NCI-H1417 (cell line): Measurements from ENCODE around the gene VASN.
A peak's percentile ranks its signal among the peaks of the same experiment; 100 is the strongest.
"Not testable (repeated sequence)": the region's sequence is repeated elsewhere in the genome, so short reads cannot be mapped to it uniquely, and the experiment has no call there.

Experiments
- DNase-seq, 3 experiments: peaks; one replicate each; lab custom pipeline; 2025; lab: John Stamatoyannopoulos, UW

Gene VASN

DNA sequence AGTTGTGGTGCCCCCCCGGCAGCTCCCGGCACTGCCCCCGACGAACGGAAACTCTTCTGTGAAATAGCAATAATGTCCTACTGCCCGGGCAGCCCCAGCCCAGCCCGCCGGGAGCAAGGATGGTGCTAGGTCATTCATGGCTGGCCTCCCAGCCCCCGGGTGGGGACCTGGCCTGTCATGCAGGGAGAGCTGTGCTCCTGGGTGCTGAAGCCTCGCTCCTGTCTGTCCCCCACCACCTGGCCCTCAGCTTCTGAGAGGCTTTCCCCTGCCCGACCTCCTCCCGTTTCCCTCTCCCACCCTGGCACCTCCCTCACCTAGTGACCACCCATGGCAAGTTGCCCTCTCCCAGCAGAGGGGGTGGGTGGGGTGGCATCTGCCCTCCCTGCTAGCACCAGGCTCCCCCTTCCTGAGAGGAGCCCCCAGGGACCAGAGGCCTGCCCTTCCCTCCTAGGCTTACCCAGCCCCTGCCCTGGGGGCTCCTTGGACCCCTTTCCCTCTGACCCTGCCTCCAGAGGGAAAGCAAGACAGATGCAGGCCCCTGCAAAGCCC is 34.0 kb upstream of the VASN start:
- no peak for DNase-seq

DNA sequence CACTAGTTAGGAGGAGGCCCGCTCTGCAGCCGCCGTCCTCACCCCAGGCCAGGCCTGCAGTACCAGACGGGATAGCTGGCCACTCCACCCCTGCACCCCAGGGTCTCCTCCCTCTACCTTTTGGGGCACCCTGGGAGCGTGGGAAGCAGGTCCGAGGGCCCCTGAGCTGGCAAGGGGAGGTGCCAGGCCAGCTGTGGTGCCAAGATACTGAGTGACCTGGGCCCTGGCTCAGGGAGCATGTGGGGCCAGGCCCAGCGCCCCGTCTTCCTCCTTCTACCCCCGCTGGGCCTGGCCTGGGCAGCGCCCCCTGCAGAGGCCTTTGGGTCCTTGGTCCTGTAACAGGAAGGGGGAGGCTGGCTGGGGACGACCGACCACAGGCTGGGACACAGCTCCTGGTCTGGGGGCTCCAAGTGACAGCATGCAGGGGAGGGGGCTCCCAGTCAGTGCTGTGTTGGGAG is 33.5 kb upstream of the VASN start:
- no peak for DNase-seq

DNA sequence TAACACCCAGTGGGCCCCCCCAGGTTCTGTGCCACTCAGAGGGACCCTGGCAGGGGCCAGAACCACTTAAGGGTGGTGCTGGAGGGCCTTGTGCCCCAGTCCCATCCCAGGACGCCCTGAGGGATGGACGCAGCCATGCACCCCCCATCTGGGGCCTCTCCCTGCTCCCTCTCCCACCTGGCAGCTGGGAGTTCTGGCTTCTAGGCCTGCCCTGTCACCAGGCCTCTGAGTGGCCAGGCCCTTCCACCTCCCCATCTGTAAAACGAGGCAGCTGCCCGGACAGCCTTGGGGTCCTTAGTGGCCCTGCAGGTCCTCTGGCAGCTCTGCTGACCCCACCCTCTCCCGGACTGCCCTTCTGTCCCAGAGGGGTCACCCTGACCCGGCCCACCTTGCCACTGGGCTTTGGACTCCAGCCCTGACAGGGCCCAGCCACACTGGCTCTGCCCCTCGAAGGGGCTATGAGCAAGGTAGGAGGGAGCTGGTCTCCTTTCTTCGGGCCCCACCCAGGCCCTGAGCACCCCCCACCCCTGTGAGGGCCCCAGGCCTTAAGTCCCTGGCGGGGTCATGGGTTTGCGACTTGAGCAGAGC is 32.8 kb upstream of the VASN start:
- DNase-seq: no peak

DNA sequence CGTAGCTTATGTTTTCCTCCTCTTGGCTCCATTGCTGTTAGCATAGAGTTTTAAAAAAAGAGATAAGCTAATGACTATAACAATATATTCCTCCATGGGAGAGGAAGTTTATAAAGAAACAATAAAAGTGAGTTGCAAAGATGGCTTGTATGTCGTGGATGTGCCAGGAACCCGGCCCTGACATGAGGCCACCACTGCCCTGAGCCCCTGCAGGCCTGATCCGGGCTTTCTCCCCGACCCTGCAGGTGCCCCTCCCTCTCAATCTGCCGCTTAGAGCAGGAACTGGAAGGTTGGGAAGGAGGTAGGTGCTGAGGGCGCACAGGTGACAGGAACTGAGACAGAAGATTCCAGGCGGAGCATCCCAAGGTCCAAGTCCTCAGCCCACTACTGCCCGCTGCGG is 32.2 kb upstream of the VASN start:
- no peak for DNase-seq

DNA sequence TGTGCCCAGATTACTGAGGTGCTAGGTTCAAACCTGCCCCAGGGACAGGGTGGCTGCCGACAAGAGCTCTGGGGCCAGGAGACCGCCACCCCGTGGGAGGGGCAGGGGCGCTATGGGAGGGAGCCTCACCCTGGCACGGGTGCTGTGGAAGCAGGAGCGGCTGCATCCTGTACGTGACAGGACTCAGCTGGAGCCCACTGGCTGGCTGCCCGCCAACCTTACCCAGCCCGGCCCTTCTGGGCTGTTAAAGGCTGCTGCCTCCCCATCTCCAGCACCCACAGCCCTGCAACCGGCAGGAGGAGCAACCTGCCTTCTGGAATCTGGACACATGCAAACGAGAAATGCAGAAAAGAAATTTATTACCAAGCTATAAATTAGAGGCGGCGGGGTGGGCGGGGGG is 31.7 kb upstream of the VASN start:
- peak; percentile 2 to 67 (median 42) for DNase-seq

DNA sequence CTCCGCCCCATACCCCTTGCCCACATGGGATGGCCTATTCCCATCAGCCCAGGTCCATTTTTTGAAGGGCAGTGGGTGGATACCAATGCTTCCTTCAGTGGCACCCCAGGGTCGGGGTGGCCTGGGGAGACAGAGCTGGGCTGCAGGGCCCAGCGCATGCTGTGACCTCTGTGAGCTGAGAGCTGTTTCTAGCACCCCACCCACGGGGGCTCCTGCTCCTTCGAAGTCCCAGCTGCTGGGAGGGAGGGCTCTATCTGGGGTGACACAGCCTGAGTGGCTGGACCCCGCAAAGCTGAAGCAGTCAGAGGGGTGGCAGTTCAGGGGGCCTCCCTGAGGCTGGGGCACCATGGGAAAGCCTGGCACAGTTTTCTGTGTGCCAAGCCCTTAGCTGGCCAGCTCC is 31.2 kb upstream of the VASN start:
- no peak for DNase-seq

DNA sequence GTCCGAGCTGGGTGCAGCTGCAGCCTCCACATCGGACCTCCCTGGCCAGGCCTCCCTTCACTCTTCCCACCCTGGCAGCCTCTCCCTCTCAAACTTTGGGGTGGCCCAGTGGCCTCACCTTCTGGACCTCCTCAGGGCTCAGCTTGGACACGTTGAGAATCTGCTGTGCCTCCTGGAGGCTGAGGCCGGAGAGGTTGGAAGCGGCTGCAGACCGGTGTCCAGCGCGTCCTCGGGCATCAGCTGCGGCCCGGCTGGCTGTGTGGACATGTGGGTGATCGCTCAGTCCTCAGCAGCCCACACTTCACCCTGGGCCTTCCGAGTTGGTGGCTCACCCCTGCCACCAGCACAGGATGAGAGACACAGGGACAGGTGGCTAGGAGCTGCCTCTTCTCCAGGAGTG is 30.4 kb upstream of the VASN start:
- DNase-seq: no peak

DNA sequence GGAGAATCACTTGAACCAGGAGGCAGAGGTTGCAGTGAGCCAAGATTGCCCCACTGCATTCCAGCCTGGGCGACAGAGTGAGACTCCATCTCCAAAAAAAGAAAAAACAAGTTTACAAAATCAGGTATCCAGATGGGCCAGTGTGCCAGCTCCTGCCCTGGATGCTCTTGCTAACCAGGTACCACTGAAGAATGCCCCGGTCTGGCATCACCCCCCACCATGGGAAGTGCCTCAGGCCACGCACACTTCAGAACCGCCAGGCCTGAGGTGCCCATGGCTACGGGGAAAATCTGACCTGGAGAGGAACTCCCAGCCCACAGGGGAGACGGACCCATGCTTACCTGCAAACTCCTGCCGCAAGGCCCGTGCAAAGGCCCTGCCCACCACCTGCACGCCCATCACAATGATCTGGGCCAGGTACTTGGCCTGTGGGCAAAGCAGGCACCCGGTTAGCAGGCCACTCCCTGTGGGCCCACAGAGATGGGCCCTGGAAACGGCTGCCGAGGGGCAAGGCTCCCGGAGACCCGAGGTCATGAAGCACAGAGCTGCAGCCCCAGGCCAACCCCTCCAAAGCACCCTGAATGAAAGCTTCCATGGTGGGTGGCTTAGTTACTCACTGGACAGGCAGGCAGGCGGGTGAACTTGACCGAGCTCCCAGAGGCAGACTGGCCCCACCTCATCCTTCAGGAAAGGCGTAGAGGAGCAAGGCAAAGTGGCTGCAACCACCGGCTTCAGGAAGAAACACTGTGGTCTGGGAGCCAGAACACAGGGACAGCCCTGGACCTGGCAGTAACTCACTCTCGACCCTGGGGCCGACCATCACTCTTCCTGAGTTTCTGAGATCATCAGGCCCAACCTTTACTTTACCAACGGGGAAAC is 28.5 kb upstream of the VASN start:
- DNase-seq: no peak

DNA sequence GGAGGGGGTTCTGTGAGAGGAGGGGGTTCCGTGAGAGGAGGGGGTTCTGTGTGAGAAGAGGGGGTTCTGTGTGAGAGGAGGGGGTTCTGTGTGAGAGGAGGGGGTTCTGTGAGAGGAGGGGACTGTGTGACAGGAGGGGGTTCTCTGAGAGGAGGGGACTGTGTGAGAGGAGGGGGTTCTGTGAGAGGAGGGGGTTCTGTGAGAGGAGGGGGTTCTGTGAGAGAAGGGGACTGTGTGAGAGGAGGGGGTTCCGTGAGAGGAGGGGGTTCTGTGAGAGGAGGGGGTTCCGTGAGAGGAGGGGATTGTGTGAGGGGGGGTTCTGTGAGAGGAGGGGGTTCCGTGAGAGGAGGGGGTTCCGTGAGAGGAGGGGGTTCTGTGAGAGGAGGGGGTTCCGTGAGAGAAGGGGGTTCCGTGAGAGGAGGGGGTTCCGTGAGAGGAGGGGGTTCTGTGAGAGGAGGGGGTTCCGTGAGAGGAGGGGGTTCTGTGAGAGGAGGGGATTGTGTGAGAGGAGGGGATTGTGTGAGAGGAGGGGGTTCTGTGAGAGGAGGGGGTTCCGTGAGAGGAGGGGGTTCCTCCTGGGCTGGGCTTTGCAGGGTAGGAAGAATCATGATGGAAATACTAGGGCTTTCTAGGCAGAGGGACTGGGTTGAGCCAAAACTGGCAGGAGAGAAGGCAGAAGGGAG is 27.2 kb upstream of the VASN start:
- DNase-seq: not testable (repeated sequence)

DNA sequence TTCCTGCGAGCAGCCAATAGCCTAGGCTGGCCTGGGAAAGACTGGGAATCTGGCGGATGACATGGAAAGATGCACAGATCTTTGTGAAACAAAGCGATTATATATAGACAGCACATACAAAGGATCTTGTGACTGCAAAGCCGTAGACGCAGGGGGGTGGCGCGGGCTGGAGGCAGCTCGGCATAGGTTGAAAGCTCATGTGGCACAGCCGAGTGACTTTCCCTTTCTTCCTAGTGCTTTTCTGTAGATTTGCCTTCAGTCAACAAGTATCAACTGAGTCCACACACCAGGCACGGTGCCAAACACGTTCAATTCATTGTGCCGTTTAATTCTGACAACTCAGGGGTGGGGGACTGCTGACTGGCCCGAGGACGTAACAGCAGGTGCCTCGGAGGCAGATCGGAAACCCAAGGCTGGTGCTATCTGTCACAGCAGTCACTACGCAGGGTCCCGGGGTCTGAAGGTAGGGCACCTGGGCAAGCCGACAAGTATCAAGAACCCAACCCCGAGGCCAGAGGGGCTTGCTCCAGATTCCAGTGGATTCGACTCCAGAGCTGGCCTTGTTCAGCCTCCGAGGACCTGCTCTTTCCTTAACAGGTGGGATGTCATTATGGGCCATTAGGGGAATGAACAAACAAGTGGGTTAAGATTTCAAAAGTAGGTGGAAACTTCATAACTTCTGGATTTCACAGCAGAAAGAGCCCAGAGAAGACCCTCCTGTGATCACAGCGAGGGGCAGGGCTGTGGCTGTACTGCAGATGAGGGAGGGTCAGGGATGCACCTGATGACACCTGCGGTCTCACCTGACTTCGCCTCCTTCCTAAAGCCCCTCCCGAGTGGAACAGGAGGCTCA is 26.4 kb upstream of the VASN start:
- peak; percentile 43 to 93 (median 77) for DNase-seq

DNA sequence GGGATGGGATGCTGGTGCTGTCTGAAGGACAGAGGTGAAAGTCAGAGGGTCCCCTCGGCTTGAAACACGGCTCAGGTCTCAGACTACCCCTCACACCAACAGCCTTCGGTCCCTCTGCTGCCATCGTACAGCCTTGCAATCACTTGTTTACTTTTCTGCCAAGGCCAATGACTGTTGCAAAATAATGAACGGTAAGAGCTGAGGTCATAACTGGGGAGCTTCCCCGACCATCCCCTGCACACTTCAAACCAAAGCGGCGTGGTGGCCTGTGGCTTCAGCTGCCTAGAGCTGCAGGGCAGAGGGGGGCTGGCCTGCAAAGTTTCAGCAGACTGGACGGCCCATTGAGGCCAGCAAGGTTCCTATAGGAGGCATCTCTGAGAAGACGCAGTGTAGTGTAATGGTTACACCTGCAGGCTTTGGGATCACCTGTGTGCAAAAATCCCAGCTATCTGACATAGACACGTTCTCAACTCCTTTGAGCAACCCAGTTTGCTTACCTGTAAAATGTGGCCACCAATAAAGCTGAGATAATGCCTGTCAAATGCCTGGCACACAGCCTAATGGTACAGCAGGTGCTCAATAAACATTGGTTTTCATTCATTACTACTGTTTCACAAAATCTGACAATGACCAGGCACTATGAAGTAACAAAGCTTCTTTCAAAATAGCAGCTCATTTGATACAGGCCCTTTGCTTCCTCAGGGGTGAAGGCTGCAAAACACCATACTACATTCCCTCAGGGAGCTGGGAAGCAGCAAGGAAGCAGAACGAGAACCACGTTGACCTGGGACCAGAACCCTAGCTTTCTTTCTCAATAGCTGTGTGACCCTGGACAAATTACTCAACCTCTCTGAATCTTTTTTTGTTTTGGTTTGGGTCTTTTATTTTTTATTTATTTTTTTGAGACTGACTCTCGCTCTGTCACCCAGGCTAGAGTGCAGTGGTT is 25.5 kb upstream of the VASN start:
- peak in 1 of 3 experiments; percentile 50 for DNase-seq

DNA sequence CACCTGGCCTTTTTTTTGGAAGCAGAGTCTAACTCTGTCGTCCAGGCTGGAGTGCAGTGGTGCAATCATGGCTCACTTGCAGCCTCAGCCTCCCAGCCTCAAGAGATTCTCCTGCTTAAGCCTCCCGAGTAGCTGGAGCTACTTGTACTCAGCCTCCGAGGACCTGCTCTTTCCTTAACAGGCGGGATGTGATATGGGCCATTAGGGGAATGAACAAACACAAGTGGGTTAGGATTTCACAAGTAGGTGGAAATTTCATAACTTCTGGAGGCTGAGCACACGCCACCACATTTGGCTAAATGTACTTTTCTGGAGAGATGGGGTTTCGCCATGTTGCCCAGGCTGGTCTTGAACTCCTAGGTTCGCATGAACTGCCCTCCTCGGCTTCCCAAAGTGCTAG is 24.6 kb upstream of the VASN start:
- no peak for DNase-seq

DNA sequence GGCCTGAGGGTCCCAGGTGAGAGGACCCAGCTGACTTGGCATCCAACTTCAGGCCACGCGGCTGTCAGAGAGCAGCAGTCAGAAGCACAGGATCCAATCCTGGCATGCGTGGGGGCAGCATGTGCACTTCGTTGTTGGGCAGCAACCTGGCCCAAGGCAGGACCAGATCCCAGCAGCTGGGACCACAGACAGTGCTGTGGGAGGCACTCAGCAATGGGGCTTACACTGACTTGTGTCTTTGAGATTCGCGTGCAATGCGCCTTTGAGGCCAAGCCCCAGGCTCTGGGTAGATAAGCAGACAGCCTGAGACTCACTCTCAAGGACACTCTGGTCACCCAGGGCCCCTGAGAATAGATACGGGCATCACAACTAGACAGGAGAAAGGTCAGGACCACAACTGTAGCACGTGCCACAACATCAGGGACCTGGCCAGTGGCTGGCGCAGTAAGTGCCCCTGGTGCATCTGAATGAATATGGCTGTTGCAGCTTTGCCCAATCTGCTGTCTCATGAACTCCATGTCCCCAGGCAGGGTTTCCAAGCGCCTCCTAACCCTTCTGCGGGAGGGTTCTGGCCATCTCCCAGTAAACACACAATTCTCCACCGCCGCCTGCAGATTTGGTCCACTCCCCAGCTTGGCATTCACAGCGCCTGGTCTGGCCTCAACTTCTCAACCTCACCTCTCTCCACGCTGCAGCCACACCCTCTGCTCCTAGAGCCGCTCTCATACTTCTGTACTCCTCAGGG is 23.7 kb upstream of the VASN start:
- DNase-seq: no peak

DNA sequence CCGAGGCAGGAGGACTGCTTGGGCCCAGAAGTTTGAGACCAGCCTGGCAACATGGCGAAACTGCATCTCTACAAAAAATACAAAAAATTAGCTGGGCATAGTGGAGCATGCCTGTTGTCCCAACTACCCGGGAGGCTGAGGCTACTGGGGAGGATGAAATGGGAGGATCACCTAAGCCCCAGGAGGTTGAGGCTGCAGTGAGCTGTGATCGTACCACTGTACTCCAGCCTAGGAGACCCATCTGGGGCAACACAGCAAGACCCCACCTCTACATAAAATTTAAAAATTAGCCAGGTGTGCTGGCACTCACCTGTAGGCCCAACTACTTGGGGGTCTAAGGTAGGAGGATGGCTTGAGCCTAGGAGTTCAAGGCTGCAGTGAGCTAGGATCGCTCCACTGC is 22.3 kb upstream of the VASN start:
- no peak for DNase-seq

DNA sequence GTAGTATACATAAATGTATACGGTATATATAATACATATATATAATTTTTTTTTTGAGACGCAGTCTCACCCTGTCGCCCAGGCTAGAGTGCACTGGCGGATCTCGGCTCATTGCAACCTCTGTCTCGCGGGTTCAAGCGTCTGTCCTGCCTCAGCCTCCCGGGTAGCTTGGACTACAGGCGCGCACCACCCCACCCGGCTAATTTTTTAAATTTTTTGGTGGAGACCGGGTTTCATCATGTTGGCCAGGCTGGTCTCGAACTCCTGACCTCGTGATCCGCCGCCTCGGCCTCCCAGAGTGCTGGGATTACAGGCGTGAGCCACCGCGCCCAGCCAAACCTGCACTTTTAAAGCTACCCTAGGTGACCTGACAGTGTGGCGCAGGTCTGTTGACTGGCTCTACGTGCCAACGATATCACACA is 21.3 kb upstream of the VASN start:
- DNase-seq: no peak

DNA sequence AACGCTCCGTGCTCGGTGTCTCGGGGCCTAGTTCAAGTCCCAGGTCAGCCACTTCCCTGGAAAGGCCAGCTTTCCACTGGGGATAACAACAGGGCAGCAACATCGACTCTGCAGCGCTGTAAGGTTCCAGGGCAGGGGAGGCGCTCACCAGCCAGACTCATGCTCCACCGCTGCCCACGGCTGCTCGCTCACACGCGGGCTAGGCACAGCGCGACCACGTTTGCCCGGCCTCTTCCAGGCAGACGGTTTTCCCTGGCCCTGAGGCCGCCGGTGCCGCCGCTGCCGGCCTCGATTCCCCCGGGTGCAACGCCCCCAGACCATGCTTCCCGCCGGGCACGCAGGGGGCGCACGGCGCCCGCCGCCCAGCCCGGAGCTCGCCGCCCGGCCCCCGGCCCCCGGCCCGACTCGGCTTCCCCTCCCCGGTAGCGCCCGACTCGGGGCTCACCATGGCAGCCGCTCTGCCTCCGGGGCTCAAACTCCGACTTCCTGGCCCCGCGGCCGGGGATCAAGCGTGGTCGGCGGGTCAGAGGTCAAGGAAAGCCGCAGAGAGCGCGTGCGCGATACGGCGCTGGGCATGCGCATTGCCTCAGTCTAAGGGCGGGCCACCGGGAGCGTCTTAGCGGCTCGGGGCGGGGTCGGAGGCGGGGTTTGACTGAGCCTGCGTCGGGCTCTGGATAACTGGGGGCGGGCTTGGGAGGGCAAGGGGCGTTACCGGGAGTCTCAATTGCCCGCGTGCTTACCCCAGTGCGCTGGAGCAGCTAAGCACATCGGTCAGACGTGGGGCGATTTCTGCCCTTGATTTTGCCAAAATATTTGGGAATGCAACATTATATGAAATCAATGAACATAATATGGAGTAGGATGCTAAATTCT is 20.6 kb upstream of the VASN start, which contains the start of gene PAM16:
Gene PAM16, minus strand, starts transcription at position 535 of the 873 bp plus-strand sequence. Its CDS starts 87 bp downstream, at position 448.
- DNase-seq: peak; percentile 88 to 97 (median 95)

DNA sequence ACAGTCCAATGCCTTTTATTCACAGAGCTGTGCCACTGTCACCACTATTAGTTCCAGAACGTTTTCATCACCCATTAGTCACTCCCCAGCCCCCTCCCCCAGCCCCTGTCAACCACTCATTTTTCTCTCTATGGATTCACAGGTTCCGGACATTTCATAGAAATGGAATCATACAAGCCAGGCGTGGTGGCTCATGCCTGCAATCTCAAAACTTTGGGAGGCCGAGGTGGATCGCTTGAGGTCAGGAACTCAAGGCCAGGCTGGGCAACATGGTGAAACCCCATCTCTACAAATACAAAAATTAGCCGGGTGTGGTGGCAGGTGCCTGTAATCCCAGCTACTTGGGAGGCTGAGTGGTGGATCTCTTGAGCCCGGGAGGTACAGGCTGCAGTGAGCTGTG is 19.8 kb upstream of the VASN start:
- DNase-seq: no peak

DNA sequence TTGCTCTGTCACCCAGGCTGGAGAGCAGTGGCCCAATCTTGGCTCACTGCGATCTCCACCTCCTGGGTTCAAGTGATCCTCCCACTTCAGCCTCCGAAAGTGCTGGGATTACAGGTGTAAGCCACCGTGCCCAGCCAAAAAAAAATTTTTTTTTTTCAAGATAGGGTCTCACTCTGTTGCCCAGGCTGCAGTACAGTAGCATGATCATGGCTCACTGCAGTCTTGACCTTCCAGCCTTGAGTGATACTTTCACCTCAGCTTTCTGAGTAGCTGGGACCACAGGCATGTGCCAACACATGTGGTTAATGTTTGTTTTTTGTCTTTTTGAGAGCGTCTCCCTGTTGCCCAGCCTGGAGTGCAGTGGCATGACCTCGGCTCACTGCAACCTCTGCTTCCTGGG is 18.8 kb upstream of the VASN start:
- no peak for DNase-seq

DNA sequence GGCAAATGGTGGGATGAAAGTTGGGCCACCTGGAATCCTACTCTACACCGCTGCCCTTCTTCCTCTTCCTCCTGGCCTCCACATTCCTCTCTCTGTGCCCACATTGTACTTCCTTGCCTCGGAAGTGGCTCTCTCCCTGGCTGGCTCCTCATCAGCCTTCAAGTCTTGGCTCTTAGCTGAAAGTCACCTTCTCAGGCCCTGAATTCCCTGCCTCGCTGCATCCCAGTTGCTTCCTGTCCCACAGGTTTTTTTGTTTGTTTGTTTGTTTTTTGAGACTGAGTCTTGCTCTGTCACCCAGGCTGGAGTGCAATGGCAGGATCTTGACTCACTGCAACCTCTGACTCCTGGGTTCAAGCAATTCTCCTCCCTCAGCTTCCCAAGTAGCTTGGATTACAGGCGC is 18.0 kb upstream of the VASN start:
- no peak for DNase-seq
